ENCODE measurements around the gene PATE3.

The PATE3 gene, protein sequence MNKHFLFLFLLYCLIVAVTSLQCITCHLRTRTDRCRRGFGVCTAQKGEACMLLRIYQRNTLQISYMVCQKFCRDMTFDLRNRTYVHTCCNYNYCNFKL

GRCh38 chr11:125787827-125788226 lies at the start of gene PATE3:
Gene PATE3 (plus strand): TSS chr11:125788127. CDS start chr11:125788152, 25 bp downstream.
- Histone ChIP-seq H3K36me3 (ENCODE audit: control insufficient read depth, low read length) (no peaks in the 10 kb centered on the region), H3K27ac (ENCODE audit: low read depth, low read length) (no peak within 1 kb of the TSS), H3K4me2 (ENCODE audit: low read length) (no peak within 1 kb of the TSS), H3K79me2 (ENCODE audit: control insufficient read depth, low read length) (no peaks in the 10 kb centered on the region), H3K4me1 (ENCODE audit: control insufficient read depth, low read length) (no peaks in the 10 kb centered on the region), H3F3A (ENCODE audit: control insufficient read depth, insufficient read depth) (no peaks in the 10 kb centered on the region), H4K20me1 (ENCODE audit: control insufficient read depth, insufficient read depth, low read depth, low read length) (no peaks in the 10 kb centered on the region), H3K27me3 (ENCODE audit: control insufficient read depth, low read length) (no peaks in the 10 kb centered on the region), H3K9me3 (ENCODE audit: control insufficient read depth, insufficient read depth, low read length) (no peaks in the 10 kb centered on the region), H3K9me2 (replicated peaks; ENCODE audit: control insufficient read depth, low read length) (no peaks in the 10 kb centered on the region), H3K4me3 (ENCODE audit: low read length) (no peak within 1 kb of the TSS)
- TF ChIP-seq CTCF (IDR thresholded peaks at IDR 0.05; ENCODE audit: low read depth, low read length, poor library complexity, severe bottlenecking) = no peak
- no peak for TF ChIP-seq EZH2phosphoT487 (IDR thresholded peaks at IDR 0.05; ENCODE audit: borderline replicate concordance, low read length)

GRCh38 chr11:125740617-125741016 lies 47.3 kb upstream of the PATE3 start:
- H3K9me2 ChIP-seq (replicated peaks; ENCODE audit: control insufficient read depth, low read length) = no peaks in the 10 kb centered on the region
- H3K36me3 ChIP-seq (ENCODE audit: control insufficient read depth, low read length) = no peaks in the 10 kb centered on the region
- H3K4me2 ChIP-seq (ENCODE audit: low read length) = no peak overlapping the region
- TF ChIP-seq CTCF (IDR thresholded peaks at IDR 0.05; ENCODE audit: low read depth, low read length, poor library complexity, severe bottlenecking) (no peak), EZH2phosphoT487 (IDR thresholded peaks at IDR 0.05; ENCODE audit: borderline replicate concordance, low read length) (no peak)
- H3K4me1 ChIP-seq (ENCODE audit: control insufficient read depth, low read length) = no peaks in the 10 kb centered on the region
- H3K79me2 ChIP-seq (ENCODE audit: control insufficient read depth, low read length) = no peaks in the 10 kb centered on the region
- H3K4me3 ChIP-seq (ENCODE audit: low read length) = no peak overlapping the region
- H3K27ac ChIP-seq (ENCODE audit: low read depth, low read length) = no peak overlapping the region
- peaks cover 27% of the 10 kb centered on the region; the same call in 1 of the 2 replicates for H3K27me3 ChIP-seq (ENCODE audit: control insufficient read depth, low read length)
- no peaks in the 10 kb centered on the region for H4K20me1 ChIP-seq (ENCODE audit: control insufficient read depth, insufficient read depth, low read depth, low read length)
- H3F3A ChIP-seq (ENCODE audit: control insufficient read depth, insufficient read depth) = no peaks in the 10 kb centered on the region
- no peaks in the 10 kb centered on the region for H3K9me3 ChIP-seq (ENCODE audit: control insufficient read depth, insufficient read depth, low read length)

GRCh38 chr11:125743681-125744080 lies 44.2 kb upstream of the PATE3 start:
- Histone ChIP-seq H3K79me2 (ENCODE audit: control insufficient read depth, low read length) (no peaks in the 10 kb centered on the region), H3K9me3 (ENCODE audit: control insufficient read depth, insufficient read depth, low read length) (no peaks in the 10 kb centered on the region), H4K20me1 (ENCODE audit: control insufficient read depth, insufficient read depth, low read depth, low read length) (no peaks in the 10 kb centered on the region), H3K36me3 (ENCODE audit: control insufficient read depth, low read length) (no peaks in the 10 kb centered on the region), H3K27ac (ENCODE audit: low read depth, low read length) (no peak overlapping the region), H3K9me2 (replicated peaks; ENCODE audit: control insufficient read depth, low read length) (no peaks in the 10 kb centered on the region), H3F3A (ENCODE audit: control insufficient read depth, insufficient read depth) (no peaks in the 10 kb centered on the region), H3K4me3 (ENCODE audit: low read length) (no peak overlapping the region), H3K27me3 (ENCODE audit: control insufficient read depth, low read length) (peaks cover 25% of the 10 kb centered on the region; the same call in 1 of the 2 replicates), H3K4me1 (ENCODE audit: control insufficient read depth, low read length) (no peaks in the 10 kb centered on the region), H3K4me2 (ENCODE audit: low read length) (no peak overlapping the region)
- TF ChIP-seq CTCF (IDR thresholded peaks at IDR 0.05; ENCODE audit: low read depth, low read length, poor library complexity, severe bottlenecking) = no peak
- TF ChIP-seq EZH2phosphoT487 (IDR thresholded peaks at IDR 0.05; ENCODE audit: borderline replicate concordance, low read length) = no peak

Measured in DOHH2 (cell line).